ENCODE results near the gene CAB39. TPM values are rescaled to one million over a fixed set of nuclear protein-coding genes. Genes with fewer than 3 reads are reported as not detected.

The CAB39 gene
- polyA plus RNA-seq, 1 of the 3 experiments (the other 2 are of a cell fraction) = 15.7 TPM

GRCh38 chr2:230829959-230830358 lies 117.3 kb downstream of the CAB39 start:
- Histone ChIP-seq H3K36me3 (replicated peaks in 1 of 2; ENCODE audit: control insufficient read depth in 1 of 2, insufficient read depth in 2 of 2, low read length in 1 of 2) (no peaks in the 10 kb centered on the region), H3K79me2 (ENCODE audit: insufficient read depth) (no peaks in the 10 kb centered on the region), H3K27ac (ENCODE audit: low read depth in 2 of 2, low read length in 1 of 2) (no peak overlapping the region), H2AFZ (ENCODE audit: low read depth) (no peak overlapping the region), H3F3A (replicated peaks; ENCODE audit: insufficient read depth) (no peaks in the 10 kb centered on the region), H3K9me2 (no peaks in the 10 kb centered on the region), H3K9ac (no peak overlapping the region), H3K4me1 (ENCODE audit: control insufficient read depth in 1 of 2, insufficient read depth in 2 of 2, low read depth in 1 of 2, low read length in 1 of 2) (no peaks in the 10 kb centered on the region), H3K9me3 (no peaks in the 10 kb centered on the region), H3K4me3 (ENCODE audit: low read depth in 2 of 2, low read length in 1 of 2) (no peak overlapping the region), H3K4me2 (no peak overlapping the region), H3K27me3 (ENCODE audit: insufficient read depth) (peaks cover 7% of the 10 kb centered on the region; the same call in 1 of the 2 replicates), H4K20me1 (ENCODE audit: insufficient read depth) (no peaks in the 10 kb centered on the region)
- DNase-seq = no peak
- CTCF ChIA-PET = interaction anchor here (1.1 to 6.5 kb wide), 5 partner anchors 18 to 223 kb away, joined by 3 to 38 read pairs (median 6); no protein-coding TSS in a partner anchor
- POLR2A ChIA-PET = no interaction called here
- TF ChIP-seq USF2 (IDR thresholded peaks at IDR 0.05; ENCODE audit: borderline replicate concordance, low read depth, low read length) (no peak), CTCF (IDR thresholded peaks at IDR 0.05) (no peak), NFIC (IDR thresholded peaks at IDR 0.05; ENCODE audit: borderline replicate concordance) (no peak), REST (IDR thresholded peaks at IDR 0.05; ENCODE audit: low read depth, low read length) (no peak), ZBTB33 (IDR thresholded peaks at IDR 0.05; ENCODE audit: borderline replicate concordance, low read depth) (no peak), FOXM1 (IDR thresholded peaks at IDR 0.05; ENCODE audit: low read depth) (no peak), RCOR1 (IDR thresholded peaks at IDR 0.05; ENCODE audit: low read length) (no peak), RFX5 (IDR thresholded peaks at IDR 0.05; ENCODE audit: low read length) (no peak), GABPA (IDR thresholded peaks at IDR 0.05; ENCODE audit: low read depth) (no peak), GATA2 (CRISPR knock-in tag; IDR thresholded peaks at IDR 0.05) (no peak), ELF1 (IDR thresholded peaks at IDR 0.05) (no peak), RXRA (IDR thresholded peaks at IDR 0.05; ENCODE audit: borderline replicate concordance, low read depth) (no peak), POLR2AphosphoS5 (IDR thresholded peaks at IDR 0.05; ENCODE audit: low read depth, low read length) (no peak), EP300 (IDR thresholded peaks at IDR 0.05; ENCODE audit: borderline replicate concordance in 1 of 2, low read depth in 1 of 2, low read length in 1 of 2) (no peak)
- WGBS (ENCODE audit: low lambda C conversion rate) = 82% methylated on average over 3 of the region's 7 CpGs

Data from SK-N-SH (cell line).